Ovary (tissue), 9 donors: ENCODE data around the gene FATE1. TPM values are rescaled to one million over a fixed set of nuclear protein-coding genes. Genes with fewer than 3 reads are reported as not detected.

ENCODE experiments used
- DNase-seq, 5 donors: peaks; one replicate each; pipeline ENCODE4 v3.0.0-alpha.2; 2019 to 2020
- H3K27ac ChIP-seq, 2 donors: fragments of 200-600 bp; one replicate each; pipeline versions ENCODE4 v1.5.1 to v1.8.0; 2019 to 2022
- H3K27me3 ChIP-seq: fragments of 200-600 bp; one replicate; pipeline ENCODE4 v1.8.0; 2022
- H3K36me3 ChIP-seq: fragments of 200-600 bp; sonication (generic); one replicate; pipeline ENCODE4 v1.5.1; 2019
- H3K4me1 ChIP-seq: one replicate; pipeline ENCODE4 v1.8.1; 2013; ENCODE audit warnings: mild to moderate bottlenecking, moderate library complexity; ENCODE audit not compliant: insufficient read depth
- H3K4me3 ChIP-seq: fragments of 200-600 bp; sonication (generic); one replicate; pipeline ENCODE4 v1.5.1; 2017
- H3K9me3 ChIP-seq, 2 donors: fragments of 200-600 bp in 1 of 2; sonication (generic) in 1 of 2; one replicate each; pipeline versions ENCODE4 v1.5.1 to v1.8.1; 2013 to 2019; ENCODE audit warnings: mild to moderate bottlenecking in 1 of 2, moderate library complexity in 1 of 2
- CTCF ChIP-seq, 3 donors: fragments of 450-650 bp in 2 of 3; fragments of 200-600 bp in 1 of 3; IDR thresholded peaks; one replicate each; pipeline versions ENCODE4 v1.5.1 to v1.8.0; 2016 to 2022; ENCODE audit warnings: antibody characterized with exemption in 3 of 3, mild to moderate bottlenecking in 1 of 3
- EP300 ChIP-seq: sonication (generic); formaldehyde crosslinking; IDR thresholded peaks from one replicate; pipeline ENCODE4 v1.6.1; 2017; ENCODE audit warnings: antibody characterized with exemption
- POLR2A ChIP-seq: fragments of 450-650 bp; IDR thresholded peaks from one replicate; pipeline ENCODE4 v1.6.1; 2017; ENCODE audit warnings: antibody characterized with exemption, mild to moderate bottlenecking, moderate library complexity
- WGBS, 3 donors: extraction: QIAGEN DNeasy Blood & Tissue Kit in 1 of 3; methylation state at CpG; one replicate each; pipeline versions ENCODE4 v1.1.5 to v1.1.7; 2013 to 2017; 5-methylcytosine and 5-hydroxymethylcytosine counted together
- intact Hi-C, 4 donors: fragments of 100-400 bp; cut with DNase I; formaldehyde crosslinking; loops; one replicate each; pipeline versions ENCODE4 v1.11.0 to v1.15.1; 2022 to 2023
- polyA plus RNA-seq, 2 donors: library from polyadenylated mRNA; stranded (reverse); fragments of 200-250 nt in 1 of 2; fragments of 350-450 nt in 1 of 2; fragmentation: Illumina TruSeq in 1 of 2; extraction: RNeasy Lipid Tissue Mini Kit (QIAGEN cat#74804) in 1 of 2; gene quantifications; one replicate each; pipeline ENCODE4 v1.2.3, GENCODE V29; 2013 to 2014
- total RNA-seq, 7 donors: library from RNA; depleted of rRNA in 2 of 7; stranded (reverse); fragments of >200 nt in 2 of 7; fragmentation: NEBNext Ultra II Directional in 3 of 7; extraction: Animal tissue kit (Norgen Biotek cat#: 25700) in 3 of 7; gene quantifications; one replicate each; pipeline versions ENCODE4 v1.1.0 to v1.2.4, GENCODE V29; 2016 to 2023
- donor health status: DM: no; HTN: no; CAD: no; lungs with moderate emphysema.
- donor health status: DM: no; HTN: no; CAD: no.
- donor health status: Bipolar disorder and iron deficiency.
- donor health status: DM: yes; HTN: yes; CAD: no.
- donor health status: DM: no; HTN: no; CAD: no.
- donor health status: DM: yes; HTN: yes; CAD: no.

Gene FATE1
- total and polyA plus RNA-seq, 9 donors = 1.4 TPM; not detected in 8

GRCh38 chrX:151729056-151729725, 13.4 kb downstream of the FATE1 start:
- no peaks in the 10 kb centered on the region for H3K4me1 ChIP-seq
- intact Hi-C loops = no loop called here
- no peak for TF ChIP-seq CTCF (IDR thresholded peaks at IDR 0.05)
- TF ChIP-seq POLR2A = no peak
- no peak for TF ChIP-seq EP300
- H3K27me3 ChIP-seq = no peaks in the 10 kb centered on the region
- DNase-seq = no peak
- WGBS, 3 donors = 71 to 79% (median 72%) methylated on average over 4 of the region's 4 CpGs
- H3K36me3 ChIP-seq = no peaks in the 10 kb centered on the region
- no peak overlapping the region for H3K4me3 ChIP-seq
- no peak overlapping the region for H3K27ac ChIP-seq
- H3K9me3 ChIP-seq = no peaks in the 10 kb centered on the region

DNA sequence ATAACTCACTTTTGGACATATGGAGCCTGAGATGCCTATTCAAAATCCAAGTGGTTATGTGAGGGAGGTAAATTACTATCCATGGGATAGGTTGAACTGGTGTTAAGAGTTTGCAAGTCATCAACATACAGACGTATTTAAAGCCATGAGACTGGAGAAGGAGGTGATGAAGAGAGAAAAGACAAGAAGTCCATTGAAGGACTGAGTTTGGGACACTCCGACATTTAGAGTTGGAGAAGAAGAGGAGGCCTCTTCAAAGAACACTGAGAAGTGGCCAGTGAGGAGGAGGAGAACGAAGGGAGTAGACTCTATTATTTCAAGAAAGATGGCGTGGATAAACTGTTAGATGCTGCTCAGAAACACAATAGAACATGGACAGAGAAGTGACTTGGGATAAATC, 18.6 kb downstream of the FATE1 start, which contains the start of gene CNGA2:
Gene CNGA2, plus strand, starts transcription at position 301 of the 400 bp plus-strand sequence. CDS start 3,738 bp downstream, outside the sequence.
- Histone ChIP-seq H3K9me3 (no peaks in the 10 kb centered on the region), H3K36me3 (no peaks in the 10 kb centered on the region), H3K4me1 (no peaks in the 10 kb centered on the region), H3K27ac (no peak within 1 kb of the TSS), H3K27me3 (no peaks in the 10 kb centered on the region), H3K4me3 (no peak within 1 kb of the TSS)
- TF ChIP-seq EP300 (no peak), CTCF (IDR thresholded peaks at IDR 0.05) (no peak), POLR2A (no peak)
- intact Hi-C loops = no loop called here
- DNase-seq = no peak
- 53 to 64% (median 61%) methylated on average over 4 of the region's 4 CpGs for WGBS, 3 donors

GRCh38 chrX:151735219-151735618, 19.4 kb downstream of the FATE1 start:
- intact Hi-C loops = no loop called here
- H3K27ac ChIP-seq = no peak overlapping the region
- no peaks in the 10 kb centered on the region for H3K36me3 ChIP-seq
- H3K9me3 ChIP-seq = no peaks in the 10 kb centered on the region
- no peaks in the 10 kb centered on the region for H3K4me1 ChIP-seq
- DNase-seq = no peak
- WGBS, 3 donors = 44 to 60% (median 45%) methylated on average over 2 of the region's 2 CpGs
- H3K4me3 ChIP-seq = no peak overlapping the region
- TF ChIP-seq EP300 (no peak), POLR2A (no peak), CTCF (IDR thresholded peaks at IDR 0.05) (no peak)
- H3K27me3 ChIP-seq = no peaks in the 10 kb centered on the region

DNA sequence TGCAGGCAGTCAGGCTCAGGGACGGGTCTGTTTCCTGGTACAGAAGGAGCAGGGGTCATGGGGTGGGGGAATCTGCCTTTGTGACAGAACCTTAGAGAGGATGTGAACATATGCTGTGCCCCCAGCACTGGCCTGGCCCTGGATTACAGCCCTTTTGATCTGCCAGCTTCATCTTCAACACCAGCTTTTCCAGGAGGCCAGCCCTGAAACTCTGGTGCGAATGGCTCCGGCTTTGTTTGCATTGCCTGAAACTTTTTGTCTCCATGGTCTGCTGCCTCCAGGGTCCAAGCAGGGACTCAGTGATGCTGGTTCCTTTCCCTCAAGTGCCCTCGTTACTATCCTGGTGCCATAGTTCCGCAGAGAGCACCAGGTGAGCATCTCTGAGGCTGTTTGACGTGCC, 20.9 kb downstream of the FATE1 start:
- TF ChIP-seq EP300 = no peak
- TF ChIP-seq POLR2A = no peak
- TF ChIP-seq CTCF (IDR thresholded peaks at IDR 0.05) = no peak
- Histone ChIP-seq H3K4me3 (no peak overlapping the region), H3K4me1 (no peaks in the 10 kb centered on the region), H3K9me3 (no peaks in the 10 kb centered on the region), H3K36me3 (no peaks in the 10 kb centered on the region), H3K27me3 (no peaks in the 10 kb centered on the region), H3K27ac (no peak overlapping the region)
- DNase-seq = no peak
- 71 to 75% (median 72%) methylated on average over 6 of the region's 6 CpGs for WGBS, 3 donors
- intact Hi-C loops = no loop called here
